H1 (cell line): Measurements from ENCODE around the gene ACP3.

Source experiments
- ATF3 ChIP-seq: IDR thresholded peaks from 2 replicates; pipeline ENCODE4 v1.6.1; 2011; ENCODE audit warnings: low read depth, mild to moderate bottlenecking, low read length; ENCODE audit not compliant: insufficient read depth
- E2F6 ChIP-seq: IDR thresholded peaks from 2 replicates; pipeline ENCODE4 v1.6.1; 2012; ENCODE audit warnings: inconsistent platforms
- EP300 ChIP-seq, 2 experiments: IDR thresholded peaks; 1 replicate in 1 of 2; 2 replicates in 1 of 2; pipeline ENCODE4 v1.6.1; 2011 to 2012; ENCODE audit warnings: low read depth in 2 of 2, low read length in 2 of 2, mild to moderate bottlenecking in 2 of 2, borderline replicate concordance in 1 of 2, inconsistent platforms in 1 of 2, moderate library complexity in 1 of 2
- KDM1A ChIP-seq: fragments of 200-600, 300-600 bp; sonication (generic); IDR thresholded peaks from 2 replicates; pipeline ENCODE4 v1.7.1; 2016; ENCODE audit warnings: mild to moderate bottlenecking, low read length, borderline replicate concordance
- MAFK ChIP-seq: IDR thresholded peaks from 2 replicates; pipeline ENCODE4 v1.6.1; 2012; ENCODE audit warnings: low read depth, mild to moderate bottlenecking, improper control_type of control experiment, low read length
- PHF8 ChIP-seq: fragments of 200-600 bp; sonication (generic); conservative IDR thresholded peaks from 2 replicates; pipeline ENCODE4 v1.7.1; 2012; ENCODE audit warnings: low read depth, mild to moderate bottlenecking, inconsistent platforms, low read length, moderate library complexity
- POLR2A ChIP-seq, 2 experiments: IDR thresholded peaks; 1 replicate in 1 of 2; 2 replicates in 1 of 2; pipeline ENCODE4 v1.6.1; 2011; ENCODE audit warnings: low read depth in 2 of 2, low read length in 2 of 2, mild to moderate bottlenecking in 2 of 2; ENCODE audit errors: control extremely low read depth in 1 of 2
- RFX5 ChIP-seq: IDR thresholded peaks from 2 replicates; pipeline ENCODE4 v1.6.1; 2011; ENCODE audit warnings: low read depth, low read length, improper control_type of control experiment, borderline replicate concordance
- YY1 ChIP-seq: IDR thresholded peaks from 2 replicates; pipeline ENCODE4 v1.6.1; 2011; ENCODE audit warnings: low read depth, mild to moderate bottlenecking, low read length
- TF ChIP-seq, protein P1 (sequence below), 3 experiments: IDR thresholded peaks; 1 replicate in 2 of 3; 2 replicates in 1 of 3; pipeline versions ENCODE4 v1.5.1 to v1.6.1; 2011; ENCODE audit warnings: low read length in 3 of 3, mild to moderate bottlenecking in 3 of 3, inconsistent platforms in 2 of 3, low read depth in 1 of 3, moderate library complexity in 1 of 3; ENCODE audit not compliant: insufficient read depth in 1 of 3; ENCODE audit errors: control extremely low read depth in 1 of 3

DNA sequence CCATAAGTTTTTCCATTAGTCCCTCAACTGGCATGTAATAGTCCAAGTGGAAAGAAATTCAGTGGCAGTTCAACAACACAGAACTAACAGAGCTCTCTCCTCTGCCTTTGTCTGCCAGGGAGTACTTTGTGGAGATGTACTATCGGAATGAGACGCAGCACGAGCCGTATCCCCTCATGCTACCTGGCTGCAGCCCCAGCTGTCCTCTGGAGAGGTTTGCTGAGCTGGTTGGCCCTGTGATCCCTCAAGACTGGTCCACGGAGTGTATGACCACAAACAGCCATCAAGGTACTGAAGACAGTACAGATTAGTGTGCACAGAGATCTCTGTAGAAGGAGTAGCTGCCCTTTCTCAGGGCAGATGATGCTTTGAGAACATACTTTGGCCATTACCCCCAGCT lies 39.4 kb downstream of the ACP3 start:
- TF ChIP-seq POLR2A (IDR thresholded peaks at IDR 0.05; ENCODE audit: control extremely low read depth in 1 of 2, low read depth in 2 of 2, low read length in 2 of 2) (no peak), PHF8 (no peak), ATF3 (no peak), MAFK (no peak), YY1 (no peak), RFX5 (no peak), E2F6 (no peak), KDM1A (no peak), EP300 (IDR thresholded peaks at IDR 0.05; ENCODE audit: borderline replicate concordance in 1 of 2, low read depth in 2 of 2, low read length in 2 of 2) (no peak)
- TF ChIP-seq, protein P1, sequence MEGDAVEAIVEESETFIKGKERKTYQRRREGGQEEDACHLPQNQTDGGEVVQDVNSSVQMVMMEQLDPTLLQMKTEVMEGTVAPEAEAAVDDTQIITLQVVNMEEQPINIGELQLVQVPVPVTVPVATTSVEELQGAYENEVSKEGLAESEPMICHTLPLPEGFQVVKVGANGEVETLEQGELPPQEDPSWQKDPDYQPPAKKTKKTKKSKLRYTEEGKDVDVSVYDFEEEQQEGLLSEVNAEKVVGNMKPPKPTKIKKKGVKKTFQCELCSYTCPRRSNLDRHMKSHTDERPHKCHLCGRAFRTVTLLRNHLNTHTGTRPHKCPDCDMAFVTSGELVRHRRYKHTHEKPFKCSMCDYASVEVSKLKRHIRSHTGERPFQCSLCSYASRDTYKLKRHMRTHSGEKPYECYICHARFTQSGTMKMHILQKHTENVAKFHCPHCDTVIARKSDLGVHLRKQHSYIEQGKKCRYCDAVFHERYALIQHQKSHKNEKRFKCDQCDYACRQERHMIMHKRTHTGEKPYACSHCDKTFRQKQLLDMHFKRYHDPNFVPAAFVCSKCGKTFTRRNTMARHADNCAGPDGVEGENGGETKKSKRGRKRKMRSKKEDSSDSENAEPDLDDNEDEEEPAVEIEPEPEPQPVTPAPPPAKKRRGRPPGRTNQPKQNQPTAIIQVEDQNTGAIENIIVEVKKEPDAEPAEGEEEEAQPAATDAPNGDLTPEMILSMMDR (IDR thresholded peaks at IDR 0.05; ENCODE audit: control extremely low read depth in 1 of 3, insufficient read depth in 1 of 3, low read depth in 1 of 3, low read length in 3 of 3) = no peak
